Loucy (cell line): Measurements from ENCODE around the gene ARID3B.

Experiments
- H2AFZ ChIP-seq: fragments of 200-600 bp; sonication (generic); 2 replicates; pipeline ENCODE4 v1.6.0; 2016; ENCODE audit warnings: antibody characterized with exemption, mild to moderate bottlenecking, low read length, moderate library complexity
- H3F3A ChIP-seq: fragments of 200-600 bp; 2 replicates; pipeline ENCODE4 v1.6.0; 2016; ENCODE audit warnings: antibody characterized with exemption, low read depth, mild to moderate bottlenecking
- H3K27me3 ChIP-seq: fragments of 200-600 bp; sonication (generic); 2 replicates; pipeline ENCODE4 v1.6.1; 2014; ENCODE audit warnings: low read length, mild to moderate bottlenecking; ENCODE audit not compliant: insufficient read depth, poor library complexity, severe bottlenecking
- H3K36me3 ChIP-seq: fragments of 200-600 bp; sonication (generic); 2 replicates; pipeline ENCODE4 v1.6.1; 2016; ENCODE audit warnings: low read length; ENCODE audit not compliant: insufficient read depth
- H3K4me1 ChIP-seq: fragments of 200-600 bp; sonication (generic); 2 replicates; pipeline ENCODE4 v1.5.1; 2014; ENCODE audit warnings: low read length, mild to moderate bottlenecking; ENCODE audit not compliant: insufficient read depth, poor library complexity, severe bottlenecking
- H3K4me2 ChIP-seq: fragments of 200-600 bp; sonication (generic); 2 replicates; pipeline ENCODE4 v1.6.0; 2014; ENCODE audit warnings: antibody characterized with exemption, low read length, low read depth, mild to moderate bottlenecking; ENCODE audit not compliant: poor library complexity, severe bottlenecking
- H3K4me3 ChIP-seq: fragments of 200-600 bp; sonication (generic); 2 replicates; pipeline ENCODE4 v1.5.1; 2014; ENCODE audit warnings: low read length, mild to moderate bottlenecking, mixed read lengths; ENCODE audit not compliant: poor library complexity, severe bottlenecking
- H3K79me2 ChIP-seq: fragments of 200-600 bp; sonication (generic); 2 replicates; pipeline ENCODE4 v1.6.1; 2014; ENCODE audit warnings: low read length; ENCODE audit not compliant: insufficient read depth
- H3K9ac ChIP-seq: fragments of 200-600 bp; sonication (generic); 2 replicates; pipeline ENCODE4 v1.6.0; 2014; ENCODE audit warnings: mild to moderate bottlenecking, low read depth, low read length, moderate library complexity; ENCODE audit not compliant: poor library complexity, severe bottlenecking
- H3K9me2 ChIP-seq: fragments of 200-600 bp; sonication (generic); replicated peaks from 2 replicates; pipeline ENCODE4 v1.6.1; 2016; ENCODE audit warnings: low read depth, low read length, mixed read lengths
- H3K9me3 ChIP-seq: fragments of 200-600 bp; sonication (generic); 2 replicates; pipeline ENCODE4 v1.6.1; 2014; ENCODE audit warnings: mild to moderate bottlenecking, antibody characterized with exemption, low read length, low read depth; ENCODE audit not compliant: insufficient read depth
- H4K20me1 ChIP-seq: fragments of 200-600 bp; sonication (generic); 2 replicates; pipeline ENCODE4 v1.6.0; 2014; ENCODE audit warnings: antibody characterized with exemption, low read length, mild to moderate bottlenecking; ENCODE audit not compliant: insufficient read depth, poor library complexity, severe bottlenecking
- CTCF ChIP-seq: fragments of 200-600 bp; sonication (generic); conservative IDR thresholded peaks from 2 replicates; pipeline ENCODE4 v1.5.1; 2014; ENCODE audit warnings: mild to moderate bottlenecking, antibody characterized with exemption, low read length
- EZH2phosphoT487 ChIP-seq: fragments of 200-600 bp; IDR thresholded peaks from 2 replicates; pipeline ENCODE4 v1.6.1; 2018; ENCODE audit warnings: antibody characterized with exemption, mild to moderate bottlenecking, moderate library complexity, borderline replicate concordance

ARID3B gene

GRCh38 chr15:74555192-74555591 lies 14.2 kb downstream of the ARID3B start:
- Histone ChIP-seq H3K27me3 (no peaks in the 10 kb centered on the region), H3K4me2 (no peak overlapping the region), H2AFZ (no peak overlapping the region), H3K36me3 (peaks cover 10% of the 10 kb centered on the region; the same call in 1 of the 2 replicates), H3K4me3 (no peak overlapping the region), H3K79me2 (peaks cover 5% of the 10 kb centered on the region; the same call in 1 of the 2 replicates), H3K9me3 (no peaks in the 10 kb centered on the region), H3K9me2 (no peaks in the 10 kb centered on the region), H3K4me1 (no peaks in the 10 kb centered on the region), H3K9ac (no peak overlapping the region), H3F3A (no peaks in the 10 kb centered on the region), H4K20me1 (peaks cover 4% of the 10 kb centered on the region)
- TF ChIP-seq CTCF (no peak), EZH2phosphoT487 (no peak)

- Histone ChIP-seq H4K20me1 (no peaks in the 10 kb centered on the region), H3K79me2 (peaks cover 5% of the 10 kb centered on the region; the same call in 1 of the 2 replicates), H3K9ac (no peak overlapping the region), H3K9me2 (no peaks in the 10 kb centered on the region), H3K27me3 (no peaks in the 10 kb centered on the region), H3K36me3 (no peaks in the 10 kb centered on the region; the same call in 1 of the 2 replicates), H3K4me3 (no peak overlapping the region), H3F3A (no peaks in the 10 kb centered on the region), H2AFZ (no peak overlapping the region), H3K9me3 (no peaks in the 10 kb centered on the region), H3K4me2 (no peak overlapping the region), H3K4me1 (no peaks in the 10 kb centered on the region)
- TF ChIP-seq EZH2phosphoT487 (no peak), CTCF (no peak)
Measured at GRCh38 chr15:74558706-74559105, 17.7 kb downstream of the ARID3B start.

GRCh38 chr15:74563442-74563841 lies 22.4 kb downstream of the ARID3B start:
- Histone ChIP-seq H3F3A (no peaks in the 10 kb centered on the region), H3K9ac (no peak overlapping the region), H3K4me1 (no peaks in the 10 kb centered on the region), H3K79me2 (no peaks in the 10 kb centered on the region), H3K36me3 (no peaks in the 10 kb centered on the region; the same call in 1 of the 2 replicates), H4K20me1 (no peaks in the 10 kb centered on the region), H3K4me3 (no peak overlapping the region), H3K27me3 (no peaks in the 10 kb centered on the region), H3K4me2 (no peak overlapping the region), H2AFZ (no peak overlapping the region), H3K9me2 (no peaks in the 10 kb centered on the region), H3K9me3 (no peaks in the 10 kb centered on the region)
- TF ChIP-seq CTCF (no peak), EZH2phosphoT487 (no peak)
